NCI-H510A (cell line): ENCODE results near the gene MSLN.

Experiments
- DNase-seq: peaks from one replicate; lab custom pipeline; 2025; lab: John Stamatoyannopoulos, UW

Gene MSLN

DNA sequence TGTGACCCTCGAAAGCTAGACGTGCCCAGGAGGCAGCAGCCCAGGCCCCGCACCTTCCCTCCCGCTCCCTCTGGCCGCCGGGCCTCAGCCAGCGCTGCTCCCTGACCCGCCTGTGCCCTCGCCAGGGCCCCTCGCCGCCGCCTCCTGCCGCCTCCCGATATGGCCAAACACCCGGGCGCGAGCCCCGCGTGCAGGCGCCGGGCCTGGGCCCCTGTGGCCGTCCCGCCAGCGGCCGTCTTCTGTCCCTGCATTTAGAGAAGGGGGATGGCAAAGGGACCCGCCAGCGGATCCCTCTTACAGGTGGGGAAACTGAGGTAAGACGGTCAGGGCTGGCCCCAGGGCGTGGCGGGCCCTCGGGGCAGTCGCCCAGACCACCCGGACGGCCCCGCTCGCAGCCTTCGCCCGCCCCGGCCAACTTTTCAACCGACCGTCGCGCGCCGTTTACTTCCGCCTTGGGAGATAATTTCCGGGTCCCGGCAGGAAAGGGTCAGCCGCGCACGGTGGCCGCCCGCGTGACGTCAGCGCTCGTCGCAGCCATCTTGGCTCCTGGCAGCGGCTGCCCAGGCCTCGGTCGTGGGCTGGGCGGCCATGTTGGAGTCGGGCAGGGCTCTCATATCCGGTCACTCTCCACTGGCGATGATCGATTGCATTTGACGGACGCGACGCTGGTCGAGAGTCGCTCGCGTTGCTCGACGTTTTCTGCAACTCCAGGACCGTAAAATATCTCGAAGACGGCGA lies 47.0 kb downstream of the MSLN start:
- peak; percentile 73 for DNase-seq

DNA sequence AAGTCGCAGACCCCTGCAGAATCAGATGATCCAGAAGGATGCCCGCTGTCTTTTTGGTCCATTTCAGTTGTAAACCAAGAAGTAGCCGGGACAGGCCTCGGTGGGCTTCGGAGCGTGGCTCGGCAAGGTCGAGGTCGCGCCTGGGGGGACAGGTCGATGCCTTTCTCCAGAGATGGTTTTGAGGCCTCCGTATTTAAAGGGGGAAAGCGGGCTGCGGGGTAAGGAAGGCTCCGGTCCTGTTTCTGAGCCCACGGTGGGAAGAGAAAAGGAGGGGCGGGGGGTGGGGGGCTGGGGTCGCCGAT lies 47.5 kb downstream of the MSLN start:
- DNase-seq = no peak

DNA sequence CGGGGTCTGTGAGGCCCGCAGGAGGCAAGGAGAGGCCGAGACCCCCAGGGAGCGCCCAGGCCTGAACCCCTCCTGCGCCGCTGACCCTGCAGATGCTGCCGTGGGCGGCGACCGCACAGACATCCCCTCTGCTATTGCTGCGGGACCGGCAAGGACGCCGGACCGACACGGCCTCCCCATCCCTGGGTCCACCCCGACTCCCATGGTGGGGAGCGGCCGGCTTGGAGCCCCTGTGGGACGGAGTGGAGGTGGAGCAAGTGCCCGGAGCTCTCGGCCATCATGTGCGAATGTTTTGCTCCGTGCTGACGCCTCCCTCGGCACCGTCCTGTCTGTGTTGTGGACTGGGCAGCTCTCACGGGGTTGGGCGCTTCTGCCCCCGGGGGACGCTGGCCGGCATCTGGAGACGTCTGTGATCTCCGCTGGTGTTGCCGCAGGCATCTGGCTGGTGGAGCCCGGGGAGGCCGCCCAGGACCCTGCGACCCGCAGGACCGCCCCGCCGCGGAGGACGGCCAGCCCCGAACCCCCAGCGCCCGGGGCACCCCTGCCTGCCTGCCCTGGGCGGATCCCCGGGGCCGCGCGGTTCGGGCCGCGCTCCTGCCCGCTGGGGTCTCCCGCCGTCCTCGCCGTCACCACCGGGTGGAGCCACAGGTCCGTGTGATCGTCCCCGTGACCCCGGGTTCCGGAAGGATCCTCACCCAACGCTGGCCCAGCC lies 52.8 kb downstream of the MSLN start:
- no peak for DNase-seq

GRCh38 chr16:813916-814412 lies 53.4 kb downstream of the MSLN start:
- no peak for DNase-seq

DNA sequence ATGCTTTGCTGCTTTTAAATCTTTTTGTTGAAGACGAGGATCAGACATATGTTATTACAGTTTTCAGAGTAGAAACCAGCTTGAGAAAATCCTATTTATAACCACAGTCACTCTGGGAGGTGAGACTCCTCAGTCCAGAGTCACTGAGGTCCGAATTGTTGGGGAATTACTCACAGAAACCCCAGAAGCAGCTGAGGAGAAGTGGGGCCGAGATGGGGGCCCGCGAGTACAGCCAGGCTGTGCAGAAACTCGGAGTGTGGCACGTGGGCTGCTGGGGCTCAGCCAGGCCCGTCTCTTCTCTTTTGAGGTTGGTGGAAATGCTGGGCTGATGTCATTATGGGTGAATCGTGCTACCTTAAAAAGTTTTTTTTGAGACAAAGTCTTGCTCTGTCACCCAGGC lies 54.4 kb downstream of the MSLN start:
- DNase-seq = no peak

- DNase-seq = no peak
These were observed 55.3 kb downstream of the MSLN start for GRCh38 chr16:815861-816260.

GRCh38 chr16:817001-817906 lies 56.7 kb downstream of the MSLN start:
- no peak for DNase-seq

- no peak for DNase-seq
These were observed 57.6 kb downstream of the MSLN start for GRCh38 chr16:818132-818531.
